Mucosa of descending colon (tissue), 3 donors: ENCODE data around the gene GP1BA. TPM values are rescaled to one million over a fixed set of nuclear protein-coding genes. Genes with fewer than 3 reads are reported as not detected.

Experiments used
- ATAC-seq: fragments of 200-7000 bp; cut with Tn5 transposase; one replicate; pipeline ENCODE4 v1.9.1; 2020; ENCODE audit warnings: mild to moderate bottlenecking, moderate library complexity
- DNase-seq, 3 donors: peaks; one replicate each; pipeline ENCODE4 v3.0.0-alpha.2; 2020
- H3K36me3 ChIP-seq: fragments of 200-600 bp; one replicate; pipeline ENCODE4 v1.8.0; 2021; ENCODE audit warnings: low read depth, mild to moderate bottlenecking
- H3K4me1 ChIP-seq: fragments of 200-600 bp; one replicate; pipeline ENCODE4 v1.8.0; 2021; ENCODE audit warnings: low read depth, mild to moderate bottlenecking
- H3K4me3 ChIP-seq: fragments of 200-600 bp; one replicate; pipeline ENCODE4 v1.8.0; 2021; ENCODE audit warnings: mild to moderate bottlenecking
- H3K9me3 ChIP-seq: fragments of 200-600 bp; one replicate; pipeline ENCODE4 v1.8.0; 2021; ENCODE audit warnings: mild to moderate bottlenecking
- intact Hi-C, 2 donors: fragments of 100-400 bp; cut with DNase I in 1 of 2; cut with micrococcal nuclease in 1 of 2; formaldehyde crosslinking; loops; one replicate each; pipeline versions ENCODE4 v1.11.0 to v1.11.1; 2022; cut with DNase I, micrococcal nuclease
- total RNA-seq, 3 donors: library from RNA; stranded (reverse); fragmentation: NEBNext Ultra II Directional in 2 of 3; extraction: Animal tissue kit (Norgen Biotek cat#: 25700) in 2 of 3; gene quantifications; one replicate each; pipeline versions ENCODE4 v1.2.1 to v1.2.4, GENCODE V29; 2021 to 2023
- TF ChIP-seq, protein P1 (sequence below): fragments of 200-600 bp; IDR thresholded peaks from one replicate; pipeline ENCODE4 v1.8.0; 2022; ENCODE audit warnings: antibody characterized with exemption, mild to moderate bottlenecking
- donor health status: DM: no; HTN: no; CAD: no; lungs with moderate emphysema.
- donor health status: DM: no; HTN: no; CAD: no.
- donor health status: DM: no; HTN: yes; CAD: no.

Gene GP1BA
- total RNA-seq, 3 donors from 2014 or later: not detected

GRCh38 chr17:4941319-4941610, 9.2 kb downstream of the GP1BA start:
- intact Hi-C loops: no loop called here
- TF ChIP-seq, protein P1, sequence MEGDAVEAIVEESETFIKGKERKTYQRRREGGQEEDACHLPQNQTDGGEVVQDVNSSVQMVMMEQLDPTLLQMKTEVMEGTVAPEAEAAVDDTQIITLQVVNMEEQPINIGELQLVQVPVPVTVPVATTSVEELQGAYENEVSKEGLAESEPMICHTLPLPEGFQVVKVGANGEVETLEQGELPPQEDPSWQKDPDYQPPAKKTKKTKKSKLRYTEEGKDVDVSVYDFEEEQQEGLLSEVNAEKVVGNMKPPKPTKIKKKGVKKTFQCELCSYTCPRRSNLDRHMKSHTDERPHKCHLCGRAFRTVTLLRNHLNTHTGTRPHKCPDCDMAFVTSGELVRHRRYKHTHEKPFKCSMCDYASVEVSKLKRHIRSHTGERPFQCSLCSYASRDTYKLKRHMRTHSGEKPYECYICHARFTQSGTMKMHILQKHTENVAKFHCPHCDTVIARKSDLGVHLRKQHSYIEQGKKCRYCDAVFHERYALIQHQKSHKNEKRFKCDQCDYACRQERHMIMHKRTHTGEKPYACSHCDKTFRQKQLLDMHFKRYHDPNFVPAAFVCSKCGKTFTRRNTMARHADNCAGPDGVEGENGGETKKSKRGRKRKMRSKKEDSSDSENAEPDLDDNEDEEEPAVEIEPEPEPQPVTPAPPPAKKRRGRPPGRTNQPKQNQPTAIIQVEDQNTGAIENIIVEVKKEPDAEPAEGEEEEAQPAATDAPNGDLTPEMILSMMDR: no peak
- DNase-seq (no peak), ATAC-seq (no peak)
- Histone ChIP-seq H3K36me3 (no peaks in the 10 kb centered on the region), H3K9me3 (no peaks in the 10 kb centered on the region), H3K4me3 (peak overlapping the region; percentile 77), H3K4me1 (peaks cover 38% of the 10 kb centered on the region)

DNA sequence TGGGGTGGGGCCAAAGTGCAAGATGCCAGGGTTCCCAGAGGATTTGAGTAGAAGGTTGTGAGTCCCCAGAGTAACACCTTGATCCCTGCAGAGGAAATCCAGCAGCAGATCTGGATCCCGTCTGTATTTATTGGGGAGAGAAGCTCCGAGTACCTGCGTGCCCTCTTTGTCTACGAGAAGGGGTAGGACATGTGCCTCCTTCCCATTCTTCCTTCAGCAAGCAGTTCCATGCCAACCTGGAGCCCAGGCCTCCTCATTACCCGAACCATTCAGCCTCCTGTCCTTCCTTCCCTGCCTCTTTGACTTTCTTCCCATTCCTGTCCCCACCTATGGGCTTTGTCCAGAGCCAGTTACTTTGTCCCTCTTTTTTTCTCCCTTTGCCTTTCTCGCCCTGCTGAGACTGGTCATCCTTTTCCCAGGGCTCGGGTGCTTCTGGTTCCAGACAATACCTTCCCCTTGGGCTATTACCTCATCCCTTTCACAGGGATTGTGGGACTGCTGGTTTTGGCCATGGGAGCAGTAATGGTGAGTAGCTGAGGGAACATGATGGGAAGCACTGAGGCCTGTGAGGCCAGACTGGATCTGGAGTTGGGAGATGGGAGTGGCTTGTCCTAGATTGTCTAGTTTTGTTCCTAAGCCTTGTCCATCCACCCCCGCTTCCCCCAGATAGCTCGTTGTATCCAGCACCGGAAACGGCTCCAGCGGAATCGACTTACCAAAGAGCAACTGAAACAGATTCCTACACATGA, 10.9 kb downstream of the GP1BA start:
- no peak for DNase-seq
- H3K36me3 ChIP-seq: no peaks in the 10 kb centered on the region
- no peaks in the 10 kb centered on the region for H3K9me3 ChIP-seq
- TF ChIP-seq, protein P1: no peak
- intact Hi-C loops: no loop called here
- no peak overlapping the region for H3K4me3 ChIP-seq
- no peak for ATAC-seq
- peaks cover 46% of the 10 kb centered on the region for H3K4me1 ChIP-seq

DNA sequence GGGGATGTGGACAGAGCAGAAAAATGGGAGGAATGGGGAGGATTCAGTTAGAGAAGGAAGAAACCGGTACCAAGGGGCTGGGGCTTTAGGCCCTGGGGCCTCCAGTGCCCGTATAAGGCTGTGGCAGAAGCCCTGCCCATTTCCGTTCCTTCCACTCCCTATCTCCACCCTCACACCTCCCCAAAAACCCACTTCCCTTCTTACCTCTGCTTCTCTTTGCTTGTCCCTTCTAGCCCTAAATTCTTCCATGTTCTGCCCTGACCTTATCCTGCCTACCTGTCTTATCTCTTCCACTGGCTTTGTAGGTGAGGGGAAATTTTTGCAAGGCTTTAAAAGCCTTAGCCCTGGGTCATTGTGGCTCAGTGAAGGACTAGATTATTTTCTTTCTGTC, 12.1 kb downstream of the GP1BA start:
- intact Hi-C loops: no loop called here
- Histone ChIP-seq H3K4me3 (no peak overlapping the region), H3K36me3 (no peaks in the 10 kb centered on the region), H3K9me3 (no peaks in the 10 kb centered on the region), H3K4me1 (peaks cover 37% of the 10 kb centered on the region)
- ATAC-seq (no peak), DNase-seq (peak in 1 of 3 donors; percentile 68)
- TF ChIP-seq, protein P1: no peak

GRCh38 chr17:4944554-4945175, 12.6 kb downstream of the GP1BA start:
- Histone ChIP-seq H3K4me1 (peaks cover 36% of the 10 kb centered on the region), H3K36me3 (no peaks in the 10 kb centered on the region), H3K4me3 (no peak overlapping the region), H3K9me3 (no peaks in the 10 kb centered on the region)
- no peak for ATAC-seq
- intact Hi-C loops: no loop called here
- peak in 1 of 3 donors; percentile 68 for DNase-seq
- TF ChIP-seq, protein P1: no peak

DNA sequence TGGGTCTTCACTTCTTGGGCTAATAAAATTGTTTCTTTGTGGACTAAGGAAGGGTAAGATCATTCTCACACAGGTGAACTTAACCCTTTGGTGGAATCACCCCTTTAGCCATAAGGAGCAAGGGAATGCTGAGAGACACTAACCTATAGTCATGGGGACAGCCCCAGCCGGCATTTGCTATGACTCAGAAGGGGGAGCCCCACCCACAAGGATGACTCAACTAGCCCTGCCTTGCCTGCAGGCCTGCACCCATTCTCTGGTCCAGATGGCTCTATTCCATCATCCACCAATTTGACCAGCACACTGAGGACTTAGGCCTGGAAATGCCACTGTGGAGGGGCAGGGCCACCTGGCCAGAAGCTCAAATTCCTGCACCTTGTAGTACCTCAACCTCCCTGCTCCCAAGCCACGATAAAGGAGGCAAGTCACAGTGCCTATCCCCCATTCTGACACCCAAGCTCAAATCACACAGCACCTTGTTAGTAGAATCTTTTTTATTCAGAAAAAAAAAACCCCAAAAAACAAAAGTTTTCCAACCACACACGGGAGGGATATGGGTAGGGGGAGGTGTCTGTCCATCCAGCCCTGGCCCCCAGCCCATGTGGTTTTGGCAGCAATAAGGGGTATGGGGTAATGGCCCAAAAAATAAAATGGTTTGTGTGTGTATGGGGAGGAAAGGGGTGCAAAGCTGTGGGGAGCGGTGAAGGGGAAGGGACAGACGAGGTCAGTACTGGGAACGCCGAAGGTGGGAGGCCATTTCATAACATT, 13.3 kb downstream of the GP1BA start:
- Histone ChIP-seq H3K36me3 (no peaks in the 10 kb centered on the region), H3K4me1 (peaks cover 38% of the 10 kb centered on the region), H3K9me3 (no peaks in the 10 kb centered on the region), H3K4me3 (no peak overlapping the region)
- ATAC-seq (peak; percentile 33), DNase-seq (peak; percentile 77 to 88 (median 82))
- TF ChIP-seq, protein P1: no peak
- intact Hi-C loops: no loop called here
